Measurements from ENCODE around the gene GRAMD4. TPM values are rescaled to one million over a fixed set of nuclear protein-coding genes. Genes with fewer than 3 reads are reported as not detected.

Gene GRAMD4
- total RNA-seq, 4 donors from 2014 or later, result 5.6 to 37.0 (median 15.2) TPM

- no peaks in the 10 kb centered on the region for H3K4me1 ChIP-seq
- TF ChIP-seq POLR2A (IDR thresholded peaks at IDR 0.05), result no peak
- no peak for TF ChIP-seq CTCF (IDR thresholded peaks at IDR 0.05)
- H3K9me3 ChIP-seq, result no peaks in the 10 kb centered on the region
- H3K36me3 ChIP-seq, result no peaks in the 10 kb centered on the region
- H3K4me3 ChIP-seq, result no peak overlapping the region
- intact Hi-C loops (cut with DNase I; ENCODE audit: low total_unique reads), result no loop called here
- DNase-seq, result no peak
- no peaks in the 10 kb centered on the region for H3K27me3 ChIP-seq
- H3K27ac ChIP-seq, result no peak overlapping the region
Measured at GRCh38 chr22:46627806-46628482, 7.8 kb downstream of the GRAMD4 start.

- Histone ChIP-seq H3K4me1 (no peaks in the 10 kb centered on the region), H3K9me3 (no peaks in the 10 kb centered on the region), H3K4me3 (no peak overlapping the region), H3K27ac (no peak overlapping the region), H3K27me3 (no peaks in the 10 kb centered on the region), H3K36me3 (no peaks in the 10 kb centered on the region)
- intact Hi-C loops (cut with DNase I; ENCODE audit: low total_unique reads), result no loop called here
- TF ChIP-seq POLR2A (IDR thresholded peaks at IDR 0.05) (no peak), CTCF (IDR thresholded peaks at IDR 0.05) (no peak)
- DNase-seq, result no peak
Measured at GRCh38 chr22:46628756-46629155, 8.6 kb downstream of the GRAMD4 start.

DNA sequence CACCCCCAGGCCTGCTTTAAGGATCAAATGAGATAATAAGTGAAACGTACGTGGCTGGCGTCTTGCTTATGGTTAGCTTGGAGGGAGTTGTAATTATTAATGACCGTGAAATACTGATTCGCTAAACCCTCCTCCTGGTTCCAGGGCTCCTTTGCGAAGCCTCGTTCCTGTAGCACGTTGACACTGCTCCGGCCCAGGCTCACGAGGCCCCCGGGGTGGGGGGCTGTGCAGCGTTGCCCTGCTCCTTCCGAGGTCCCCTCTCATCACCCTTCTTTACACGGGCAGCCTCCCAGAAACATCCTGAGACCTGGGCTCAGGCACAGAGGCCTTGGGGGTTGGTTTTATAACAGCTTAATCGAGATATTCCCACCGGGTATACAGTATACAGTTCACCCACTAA is 9.1 kb downstream of the GRAMD4 start:
- no peak for DNase-seq
- Histone ChIP-seq H3K27ac (no peak overlapping the region), H3K27me3 (no peaks in the 10 kb centered on the region), H3K4me1 (no peaks in the 10 kb centered on the region), H3K4me3 (no peak overlapping the region), H3K36me3 (no peaks in the 10 kb centered on the region), H3K9me3 (no peaks in the 10 kb centered on the region)
- intact Hi-C loops (cut with DNase I; ENCODE audit: low total_unique reads), result no loop called here
- TF ChIP-seq CTCF (IDR thresholded peaks at IDR 0.05) (no peak), POLR2A (IDR thresholded peaks at IDR 0.05) (no peak)

DNA sequence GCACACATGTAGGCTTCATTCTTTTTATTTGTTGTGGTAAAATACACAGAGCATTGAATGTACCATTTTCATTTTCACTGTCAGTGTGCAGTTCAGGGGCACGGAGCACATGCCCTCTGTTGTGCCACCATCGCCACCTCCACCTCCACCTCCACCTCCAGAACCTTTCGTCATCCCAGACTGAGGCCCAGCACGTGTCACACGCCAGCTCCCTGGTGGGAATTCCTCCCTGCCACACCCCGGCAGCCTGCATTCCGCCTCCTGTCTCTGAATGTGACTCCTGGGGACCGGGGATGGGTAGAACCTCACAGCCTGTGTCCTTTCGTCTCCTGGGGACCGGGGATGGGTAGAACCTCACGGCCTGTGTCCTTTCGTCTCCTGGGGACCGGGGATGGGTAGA is 10.9 kb downstream of the GRAMD4 start:
- H3K27ac ChIP-seq, result no peak overlapping the region
- H3K27me3 ChIP-seq, result no peaks in the 10 kb centered on the region
- H3K4me3 ChIP-seq, result no peak overlapping the region
- DNase-seq, result no peak
- no peaks in the 10 kb centered on the region for H3K36me3 ChIP-seq
- TF ChIP-seq CTCF (IDR thresholded peaks at IDR 0.05) (no peak), POLR2A (IDR thresholded peaks at IDR 0.05) (no peak)
- intact Hi-C loops (cut with DNase I; ENCODE audit: low total_unique reads), result no loop called here
- H3K9me3 ChIP-seq, result no peaks in the 10 kb centered on the region
- H3K4me1 ChIP-seq, result no peaks in the 10 kb centered on the region

- no peaks in the 10 kb centered on the region for H3K36me3 ChIP-seq
- H3K9me3 ChIP-seq, result no peaks in the 10 kb centered on the region
- TF ChIP-seq POLR2A (IDR thresholded peaks at IDR 0.05), result no peak
- TF ChIP-seq CTCF (IDR thresholded peaks at IDR 0.05), result no peak
- H3K27me3 ChIP-seq, result no peaks in the 10 kb centered on the region
- no peak overlapping the region for H3K27ac ChIP-seq
- intact Hi-C loops (cut with DNase I; ENCODE audit: low total_unique reads), result no loop called here
- DNase-seq, result no peak
- no peak overlapping the region for H3K4me3 ChIP-seq
- H3K4me1 ChIP-seq, result no peaks in the 10 kb centered on the region
Measured at GRCh38 chr22:46632646-46633249, 12.6 kb downstream of the GRAMD4 start.

Measured in uterus (tissue), 4 donors.